ENCODE measurements around the gene ITGBL1.

The ITGBL1 gene

GRCh38 chr13:101424381-101425155, 27.9 kb upstream of the ITGBL1 start:
- TF ChIP-seq, protein P1, sequence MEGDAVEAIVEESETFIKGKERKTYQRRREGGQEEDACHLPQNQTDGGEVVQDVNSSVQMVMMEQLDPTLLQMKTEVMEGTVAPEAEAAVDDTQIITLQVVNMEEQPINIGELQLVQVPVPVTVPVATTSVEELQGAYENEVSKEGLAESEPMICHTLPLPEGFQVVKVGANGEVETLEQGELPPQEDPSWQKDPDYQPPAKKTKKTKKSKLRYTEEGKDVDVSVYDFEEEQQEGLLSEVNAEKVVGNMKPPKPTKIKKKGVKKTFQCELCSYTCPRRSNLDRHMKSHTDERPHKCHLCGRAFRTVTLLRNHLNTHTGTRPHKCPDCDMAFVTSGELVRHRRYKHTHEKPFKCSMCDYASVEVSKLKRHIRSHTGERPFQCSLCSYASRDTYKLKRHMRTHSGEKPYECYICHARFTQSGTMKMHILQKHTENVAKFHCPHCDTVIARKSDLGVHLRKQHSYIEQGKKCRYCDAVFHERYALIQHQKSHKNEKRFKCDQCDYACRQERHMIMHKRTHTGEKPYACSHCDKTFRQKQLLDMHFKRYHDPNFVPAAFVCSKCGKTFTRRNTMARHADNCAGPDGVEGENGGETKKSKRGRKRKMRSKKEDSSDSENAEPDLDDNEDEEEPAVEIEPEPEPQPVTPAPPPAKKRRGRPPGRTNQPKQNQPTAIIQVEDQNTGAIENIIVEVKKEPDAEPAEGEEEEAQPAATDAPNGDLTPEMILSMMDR (IDR thresholded peaks at IDR 0.05; ENCODE audit: insufficient read depth, low read length, poor library complexity, severe bottlenecking) = no peak
- no peak for DNase-seq (ENCODE audit: extremely low read depth, insufficient read length)
- Histone ChIP-seq H3K4me3 (replicated peaks; ENCODE audit: low read depth, low read length) (no peak overlapping the region), H3K27me3 (replicated peaks; ENCODE audit: control insufficient read depth, insufficient read depth, low read length) (no peaks in the 10 kb centered on the region), H3K36me3 (ENCODE audit: control insufficient read depth, insufficient read depth, low read length) (no peaks in the 10 kb centered on the region)

DNA sequence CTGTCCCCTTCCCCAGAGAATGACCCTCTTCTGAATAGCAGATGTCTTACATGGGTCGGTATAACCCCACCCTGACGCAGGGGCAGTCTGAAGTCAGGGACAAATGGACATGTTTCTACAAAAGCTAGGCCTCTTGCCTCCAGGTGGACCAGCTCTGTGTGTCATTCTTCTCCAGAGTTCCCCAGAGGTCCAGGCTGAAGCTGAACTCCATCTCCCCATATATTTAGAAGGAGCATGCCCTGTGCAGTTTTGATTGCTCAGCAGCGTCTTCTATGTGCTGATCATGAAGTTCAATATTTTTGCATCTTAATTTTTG, 27.4 kb upstream of the ITGBL1 start:
- TF ChIP-seq, protein P1 (IDR thresholded peaks at IDR 0.05; ENCODE audit: insufficient read depth, low read length, poor library complexity, severe bottlenecking) = no peak
- Histone ChIP-seq H3K4me3 (replicated peaks; ENCODE audit: low read depth, low read length) (no peak overlapping the region), H3K27me3 (replicated peaks; ENCODE audit: control insufficient read depth, insufficient read depth, low read length) (no peaks in the 10 kb centered on the region), H3K36me3 (ENCODE audit: control insufficient read depth, insufficient read depth, low read length) (no peaks in the 10 kb centered on the region)
- no peak for DNase-seq (ENCODE audit: extremely low read depth, insufficient read length)

GRCh38 chr13:101425623-101426022, 26.9 kb upstream of the ITGBL1 start:
- no peak for DNase-seq (ENCODE audit: extremely low read depth, insufficient read length)
- H3K36me3 ChIP-seq (ENCODE audit: control insufficient read depth, insufficient read depth, low read length) = no peaks in the 10 kb centered on the region
- H3K4me3 ChIP-seq (replicated peaks; ENCODE audit: low read depth, low read length) = no peak overlapping the region
- TF ChIP-seq, protein P1 (IDR thresholded peaks at IDR 0.05; ENCODE audit: insufficient read depth, low read length, poor library complexity, severe bottlenecking) = no peak
- H3K27me3 ChIP-seq (replicated peaks; ENCODE audit: control insufficient read depth, insufficient read depth, low read length) = no peaks in the 10 kb centered on the region

- TF ChIP-seq, protein P1 (IDR thresholded peaks at IDR 0.05; ENCODE audit: insufficient read depth, low read length, poor library complexity, severe bottlenecking) = no peak
- no peak for DNase-seq (ENCODE audit: extremely low read depth, insufficient read length)
- no peaks in the 10 kb centered on the region for H3K27me3 ChIP-seq (replicated peaks; ENCODE audit: control insufficient read depth, insufficient read depth, low read length)
- no peak overlapping the region for H3K4me3 ChIP-seq (replicated peaks; ENCODE audit: low read depth, low read length)
- no peaks in the 10 kb centered on the region for H3K36me3 ChIP-seq (ENCODE audit: control insufficient read depth, insufficient read depth, low read length)
Observed at GRCh38 chr13:101429733-101430132, 22.7 kb upstream of the ITGBL1 start.

GRCh38 chr13:101433895-101434294, 18.6 kb upstream of the ITGBL1 start:
- Histone ChIP-seq H3K4me3 (replicated peaks; ENCODE audit: low read depth, low read length) (no peak overlapping the region), H3K36me3 (ENCODE audit: control insufficient read depth, insufficient read depth, low read length) (no peaks in the 10 kb centered on the region), H3K27me3 (replicated peaks; ENCODE audit: control insufficient read depth, insufficient read depth, low read length) (no peaks in the 10 kb centered on the region)
- DNase-seq (ENCODE audit: extremely low read depth, insufficient read length) = no peak
- TF ChIP-seq, protein P1 (IDR thresholded peaks at IDR 0.05; ENCODE audit: insufficient read depth, low read length, poor library complexity, severe bottlenecking) = no peak

DNA sequence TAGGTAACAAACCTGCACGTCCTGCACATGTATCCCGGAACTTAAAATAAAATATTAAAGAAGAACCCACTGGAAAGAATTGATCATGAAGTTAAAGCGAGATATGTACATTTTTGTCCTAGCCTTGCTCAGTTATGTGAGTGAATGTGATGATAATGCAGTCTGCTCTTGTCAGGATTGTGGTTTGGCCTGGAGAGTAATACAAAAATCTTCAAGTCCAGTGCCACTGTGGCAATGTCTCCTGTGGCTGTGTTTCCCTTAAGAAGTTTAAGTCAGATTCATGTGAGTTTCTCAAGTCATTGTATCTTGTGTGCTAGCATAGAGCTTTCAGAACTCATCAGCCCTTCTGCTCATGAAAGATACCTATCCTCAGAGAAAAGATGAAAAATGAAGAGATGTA, 18.0 kb upstream of the ITGBL1 start:
- Histone ChIP-seq H3K4me3 (replicated peaks; ENCODE audit: low read depth, low read length) (no peak overlapping the region), H3K36me3 (ENCODE audit: control insufficient read depth, insufficient read depth, low read length) (no peaks in the 10 kb centered on the region), H3K27me3 (replicated peaks; ENCODE audit: control insufficient read depth, insufficient read depth, low read length) (no peaks in the 10 kb centered on the region)
- DNase-seq (ENCODE audit: extremely low read depth, insufficient read length) = no peak
- TF ChIP-seq, protein P1 (IDR thresholded peaks at IDR 0.05; ENCODE audit: insufficient read depth, low read length, poor library complexity, severe bottlenecking) = no peak
